Skeletal muscle satellite cell (primary cell): ENCODE results near the gene ARSI.

Experiments
- H3K27me3 ChIP-seq: 2 replicates; pipeline ENCODE4 v1.7.0; 2013; ENCODE audit warnings: low read length; ENCODE audit not compliant: control insufficient read depth, insufficient read depth
- H3K36me3 ChIP-seq: 2 replicates; pipeline ENCODE4 v1.7.0; 2013; ENCODE audit warnings: mild to moderate bottlenecking, control low read depth, low read length; ENCODE audit not compliant: insufficient read depth
- H3K4me1 ChIP-seq: 2 replicates; pipeline ENCODE4 v1.7.0; 2013; ENCODE audit warnings: low read length; ENCODE audit not compliant: control insufficient read depth, insufficient read depth
- H3K4me2 ChIP-seq: 2 replicates; pipeline ENCODE4 v1.7.0; 2013; ENCODE audit warnings: mild to moderate bottlenecking, low read length
- H3K4me3 ChIP-seq: 2 replicates; pipeline ENCODE4 v1.7.0; 2013; ENCODE audit warnings: low read length
- H3K9ac ChIP-seq: 2 replicates; pipeline ENCODE4 v1.7.0; 2013; ENCODE audit warnings: mild to moderate bottlenecking, low read depth, low read length, moderate library complexity
- H3K9me3 ChIP-seq: replicated peaks from 2 replicates; pipeline ENCODE4 v1.7.0; 2013; ENCODE audit warnings: mild to moderate bottlenecking, control low read depth, low read length

ARSI gene

GRCh38 chr5:150297236-150297890 is 5.3 kb downstream of the ARSI start:
- H3K36me3 ChIP-seq: no peaks in the 10 kb centered on the region
- H3K4me2 ChIP-seq: no peak overlapping the region
- H3K4me3 ChIP-seq: no peak overlapping the region
- no peak overlapping the region for H3K9ac ChIP-seq
- peaks cover 7% of the 10 kb centered on the region for H3K27me3 ChIP-seq
- H3K4me1 ChIP-seq: peaks cover 37% of the 10 kb centered on the region
- no peaks in the 10 kb centered on the region for H3K9me3 ChIP-seq

- H3K9me3 ChIP-seq: no peaks in the 10 kb centered on the region
- peaks cover 32% of the 10 kb centered on the region for H3K4me1 ChIP-seq
- no peaks in the 10 kb centered on the region for H3K36me3 ChIP-seq
- H3K4me2 ChIP-seq: no peak overlapping the region
- H3K4me3 ChIP-seq: no peak overlapping the region
- H3K27me3 ChIP-seq: peaks cover 7% of the 10 kb centered on the region
- no peak overlapping the region for H3K9ac ChIP-seq
Observed at GRCh38 chr5:150296496-150296895, 6.2 kb downstream of the ARSI start.

GRCh38 chr5:150295741-150296486 is 6.8 kb downstream of the ARSI start:
- Histone ChIP-seq H3K9ac (no peak overlapping the region), H3K27me3 (peaks cover 7% of the 10 kb centered on the region), H3K4me1 (peaks cover 28% of the 10 kb centered on the region), H3K9me3 (no peaks in the 10 kb centered on the region), H3K4me2 (no peak overlapping the region), H3K36me3 (no peaks in the 10 kb centered on the region), H3K4me3 (no peak overlapping the region)

GRCh38 chr5:150295172-150295634 is 7.5 kb downstream of the ARSI start:
- peaks cover 7% of the 10 kb centered on the region for H3K27me3 ChIP-seq
- peaks cover 27% of the 10 kb centered on the region for H3K4me1 ChIP-seq
- no peak overlapping the region for H3K9ac ChIP-seq
- no peaks in the 10 kb centered on the region for H3K36me3 ChIP-seq
- no peaks in the 10 kb centered on the region for H3K9me3 ChIP-seq
- H3K4me3 ChIP-seq: no peak overlapping the region
- H3K4me2 ChIP-seq: peak overlapping the region; percentile 44

- H3K4me3 ChIP-seq: no peak overlapping the region
- H3K9ac ChIP-seq: no peak overlapping the region
- H3K36me3 ChIP-seq: no peaks in the 10 kb centered on the region
- peaks cover 24% of the 10 kb centered on the region for H3K4me1 ChIP-seq
- peaks cover 7% of the 10 kb centered on the region for H3K27me3 ChIP-seq
- peak overlapping the region; percentile 44 for H3K4me2 ChIP-seq
- no peaks in the 10 kb centered on the region for H3K9me3 ChIP-seq
Observed at GRCh38 chr5:150294551-150295071, 8.1 kb downstream of the ARSI start.

GRCh38 chr5:150293091-150293941 is 9.4 kb downstream of the ARSI start:
- Histone ChIP-seq H3K4me2 (no peak overlapping the region), H3K27me3 (peaks cover 10% of the 10 kb centered on the region), H3K4me3 (no peak overlapping the region), H3K36me3 (no peaks in the 10 kb centered on the region), H3K4me1 (peaks cover 13% of the 10 kb centered on the region), H3K9ac (no peak overlapping the region), H3K9me3 (no peaks in the 10 kb centered on the region)

- H3K4me2 ChIP-seq: no peak overlapping the region
- peaks cover 11% of the 10 kb centered on the region for H3K4me1 ChIP-seq
- no peaks in the 10 kb centered on the region for H3K36me3 ChIP-seq
- H3K27me3 ChIP-seq: peaks cover 17% of the 10 kb centered on the region
- H3K9ac ChIP-seq: no peak overlapping the region
- H3K4me3 ChIP-seq: no peak overlapping the region
- no peaks in the 10 kb centered on the region for H3K9me3 ChIP-seq
Observed at GRCh38 chr5:150291388-150292385, 11.0 kb downstream of the ARSI start.

GRCh38 chr5:150289551-150290390 is 12.9 kb downstream of the ARSI start, which contains the start of gene CAMK2A:
Gene CAMK2A, minus strand, starts transcription at chr5:150289773. Its CDS starts 148 bp downstream, at chr5:150289625.
- Histone ChIP-seq H3K9me3 (no peaks in the 10 kb centered on the region), H3K27me3 (peaks cover 26% of the 10 kb centered on the region), H3K4me1 (peaks cover 2% of the 10 kb centered on the region), H3K4me3 (no peak within 1 kb of the TSS), H3K36me3 (no peaks in the 10 kb centered on the region), H3K4me2 (no peak within 1 kb of the TSS), H3K9ac (no peak within 1 kb of the TSS)

- Histone ChIP-seq H3K4me3 (no peak overlapping the region), H3K9me3 (no peaks in the 10 kb centered on the region), H3K4me2 (no peak overlapping the region), H3K9ac (no peak overlapping the region), H3K4me1 (no peaks in the 10 kb centered on the region), H3K27me3 (peaks cover 33% of the 10 kb centered on the region), H3K36me3 (no peaks in the 10 kb centered on the region)
Observed at GRCh38 chr5:150288791-150289190, 13.9 kb downstream of the ARSI start.

GRCh38 chr5:150288361-150288760 is 14.3 kb downstream of the ARSI start:
- Histone ChIP-seq H3K4me3 (no peak overlapping the region), H3K4me1 (no peaks in the 10 kb centered on the region), H3K9ac (no peak overlapping the region), H3K9me3 (no peaks in the 10 kb centered on the region), H3K36me3 (no peaks in the 10 kb centered on the region), H3K27me3 (peaks cover 35% of the 10 kb centered on the region), H3K4me2 (no peak overlapping the region)
